GM12891 (cell line): ENCODE results near the gene PTX4.

Experiments used
- DNase-seq: peaks from one replicate; pipeline ENCODE4 v3.0.0; 2011; ENCODE audit warnings: low spot score; ENCODE audit not compliant: insufficient read length
- FAIRE-seq: peaks from 2 replicates; lab custom pipeline; 2011; peaks lifted over from hg19 to GRCh38; lab: Jason Lieb, UNC
- PAX5 ChIP-seq: IDR thresholded peaks from 2 replicates; pipeline ENCODE4 v1.6.1; 2011; ENCODE audit warnings: low read length, moderate library complexity, mild to moderate bottlenecking; ENCODE audit not compliant: insufficient read depth, severe bottlenecking
- POLR2A ChIP-seq: IDR thresholded peaks from 2 replicates; pipeline ENCODE4 v1.6.1; 2011; ENCODE audit warnings: low read depth, low read length, control low read depth
- POLR2AphosphoS5 ChIP-seq: IDR thresholded peaks from 2 replicates; pipeline ENCODE4 v1.6.1; 2011; ENCODE audit warnings: low read depth, low read length, control low read depth
- POU2F2 ChIP-seq: IDR thresholded peaks from 2 replicates; pipeline ENCODE4 v1.6.1; 2011; ENCODE audit warnings: low read depth, mild to moderate bottlenecking, control low read depth, low read length, moderate library complexity
- SPI1 ChIP-seq: IDR thresholded peaks from 2 replicates; pipeline ENCODE4 v1.6.1; 2011; ENCODE audit warnings: low read depth, low read length, control low read depth
- TAF1 ChIP-seq: IDR thresholded peaks from 2 replicates; pipeline ENCODE4 v1.6.1; 2011; ENCODE audit warnings: low read depth, low read length, control low read depth

Gene PTX4

GRCh38 chr16:1510272-1510671 is 21.5 kb upstream of the PTX4 start:
- FAIRE-seq: no peak
- DNase-seq: no peak
- TF ChIP-seq TAF1 (no peak), SPI1 (no peak), POLR2AphosphoS5 (no peak), PAX5 (no peak), POLR2A (no peak), POU2F2 (no peak)

- FAIRE-seq: no peak
- TF ChIP-seq TAF1 (no peak), POU2F2 (no peak), POLR2A (no peak), SPI1 (no peak), PAX5 (no peak), POLR2AphosphoS5 (no peak)
- DNase-seq: no peak
Observed at GRCh38 chr16:1509307-1510221, 20.8 kb upstream of the PTX4 start.

- DNase-seq: no peak
- no peak for FAIRE-seq
- TF ChIP-seq TAF1 (no peak), POU2F2 (no peak), POLR2AphosphoS5 (no peak), PAX5 (no peak), POLR2A (no peak), SPI1 (no peak)
Observed at GRCh38 chr16:1508494-1509187, 19.9 kb upstream of the PTX4 start.

GRCh38 chr16:1506494-1507213 is 17.9 kb upstream of the PTX4 start:
- no peak for TF ChIP-seq PAX5
- no peak for TF ChIP-seq POU2F2
- no peak for TF ChIP-seq POLR2AphosphoS5
- TF ChIP-seq POLR2A: no peak
- TF ChIP-seq SPI1: no peak
- no peak for TF ChIP-seq TAF1
- no peak for DNase-seq
- no peak for FAIRE-seq

- DNase-seq (no peak), FAIRE-seq (no peak)
- TF ChIP-seq POU2F2: no peak
- TF ChIP-seq TAF1: no peak
- TF ChIP-seq POLR2A: no peak
- TF ChIP-seq SPI1: no peak
- no peak for TF ChIP-seq POLR2AphosphoS5
- TF ChIP-seq PAX5: no peak
Observed at GRCh38 chr16:1505912-1506311, 17.2 kb upstream of the PTX4 start.

GRCh38 chr16:1505073-1505844 is 16.5 kb upstream of the PTX4 start:
- no peak for TF ChIP-seq POU2F2
- TF ChIP-seq PAX5: no peak
- TF ChIP-seq TAF1: no peak
- TF ChIP-seq POLR2A: no peak
- TF ChIP-seq SPI1: no peak
- TF ChIP-seq POLR2AphosphoS5: no peak
- no peak for DNase-seq
- no peak for FAIRE-seq

GRCh38 chr16:1503110-1503955 is 14.6 kb upstream of the PTX4 start:
- no peak for TF ChIP-seq POLR2A
- no peak for TF ChIP-seq POU2F2
- no peak for TF ChIP-seq SPI1
- no peak for TF ChIP-seq TAF1
- no peak for TF ChIP-seq PAX5
- FAIRE-seq (no peak), DNase-seq (no peak)
